OCI-LY1 (cell line): Measurements from ENCODE around the gene TRAF5.

Source experiments
- H2AFZ ChIP-seq: fragments of 200-600 bp; sonication (generic), shearing (Covaris generic); 2 replicates; pipeline ENCODE4 v1.6.0; 2014; ENCODE audit warnings: antibody characterized with exemption, mild to moderate bottlenecking, low read length
- H3F3A ChIP-seq: fragments of 200-600 bp; sonication (generic), shearing (Covaris generic); 2 replicates; pipeline ENCODE4 v1.6.0; 2014; ENCODE audit warnings: mild to moderate bottlenecking, antibody characterized with exemption, low read length, moderate library complexity; ENCODE audit not compliant: insufficient read depth
- H3K27ac ChIP-seq: fragments of 200-600 bp; sonication (generic); 2 replicates; pipeline ENCODE4 v1.5.1; 2014; ENCODE audit warnings: low read length, mixed run types, mild to moderate bottlenecking, low read depth; ENCODE audit not compliant: poor library complexity, severe bottlenecking
- H3K27me3 ChIP-seq: fragments of 200-600 bp; sonication (generic); 2 replicates; pipeline ENCODE4 v1.6.0; 2014; ENCODE audit warnings: antibody characterized with exemption, mild to moderate bottlenecking, low read length, moderate library complexity; ENCODE audit not compliant: insufficient read depth
- H3K36me3 ChIP-seq: fragments of 200-600 bp; sonication (generic); 2 replicates; pipeline ENCODE4 v1.6.1; 2014; ENCODE audit warnings: mild to moderate bottlenecking, antibody characterized with exemption, low read length, moderate library complexity, mixed read lengths; ENCODE audit not compliant: insufficient read depth
- H3K4me1 ChIP-seq: fragments of 200-600 bp; sonication (generic); 2 replicates; pipeline ENCODE4 v1.5.1; 2014; ENCODE audit warnings: mild to moderate bottlenecking, low read length, moderate library complexity; ENCODE audit not compliant: insufficient read depth, severe bottlenecking
- H3K4me2 ChIP-seq: fragments of 200-600 bp; sonication (generic), shearing (Covaris generic); 2 replicates; pipeline ENCODE4 v1.6.1; 2014; ENCODE audit warnings: low read length
- H3K4me3 ChIP-seq: fragments of 200-600 bp; sonication (generic); 2 replicates; pipeline ENCODE4 v1.5.1; 2014; ENCODE audit warnings: low read length, low read depth, mild to moderate bottlenecking, mixed read lengths; ENCODE audit not compliant: poor library complexity, severe bottlenecking
- H3K79me2 ChIP-seq: fragments of 200-600 bp; shearing (Covaris generic); 2 replicates; pipeline ENCODE4 v1.6.1; 2016; ENCODE audit warnings: mixed run types, low read length, mixed read lengths; ENCODE audit not compliant: insufficient read depth
- H3K9ac ChIP-seq: fragments of 200-600 bp; sonication (generic), shearing (Covaris generic); 2 replicates; pipeline ENCODE4 v1.6.1; 2014; ENCODE audit warnings: mild to moderate bottlenecking, low read length, mixed read lengths
- H3K9me2 ChIP-seq: fragments of 200-600 bp; sonication (generic), shearing (Covaris generic); 2 replicates; pipeline ENCODE4 v1.6.1; 2014; ENCODE audit warnings: low read depth, mild to moderate bottlenecking, low read length, mixed read lengths
- H3K9me3 ChIP-seq: fragments of 200-600 bp; shearing (Covaris generic); 2 replicates; pipeline ENCODE4 v1.6.1; 2014; ENCODE audit warnings: low read length, mixed read lengths
- H4K20me1 ChIP-seq: fragments of 200-600 bp; sonication (generic), shearing (Covaris generic); 2 replicates; pipeline ENCODE4 v1.6.0; 2016; ENCODE audit warnings: mild to moderate bottlenecking, low read length; ENCODE audit not compliant: insufficient read depth
- EZH2 ChIP-seq: fragments of 200-600 bp; sonication (generic), shearing (Covaris generic); IDR thresholded peaks from 2 replicates; pipeline ENCODE4 v1.8.0; 2017; ENCODE audit warnings: borderline replicate concordance, mixed run types, mild to moderate bottlenecking, antibody characterized with exemption, low read length, moderate library complexity, mixed read lengths
- TF ChIP-seq, protein P1 (sequence below): fragments of 200-600 bp; sonication (generic), shearing (Covaris generic); IDR thresholded peaks from 2 replicates; pipeline ENCODE4 v1.5.1; 2017; ENCODE audit warnings: mild to moderate bottlenecking, antibody characterized with exemption, low read length, moderate library complexity, mixed read lengths

The TRAF5 gene

DNA sequence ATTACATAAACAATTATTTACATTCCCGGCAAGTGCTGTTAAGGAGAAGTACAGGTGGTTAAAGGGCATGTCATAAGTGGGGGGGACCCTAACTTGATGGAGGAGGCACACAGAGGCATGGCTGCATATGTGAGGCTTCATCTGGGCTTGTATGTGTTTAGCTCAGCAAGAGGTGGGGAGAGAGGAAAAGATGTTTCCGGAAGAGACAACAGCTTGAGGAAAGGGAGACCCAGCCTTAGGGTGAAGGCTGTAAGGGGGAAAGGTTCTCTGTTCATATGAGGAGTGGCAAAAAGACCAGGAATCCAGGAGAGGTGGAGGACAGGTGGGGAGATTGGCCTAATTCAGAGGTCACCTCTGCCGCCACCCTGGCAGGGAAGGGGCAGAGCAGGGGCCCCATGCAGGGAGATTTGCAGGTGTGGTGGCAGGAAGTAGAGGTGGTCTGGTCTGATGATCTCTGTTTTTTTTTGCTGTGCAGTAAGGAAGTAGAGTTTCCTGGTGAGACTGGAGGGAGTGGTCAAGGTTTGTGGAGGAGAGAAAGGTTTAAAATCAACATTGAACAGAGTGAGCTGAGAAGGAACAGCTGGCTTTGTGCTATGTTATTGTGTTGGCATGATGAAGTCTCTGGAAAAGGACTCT lies 9.0 kb downstream of the TRAF5 start:
- H4K20me1 ChIP-seq: no peaks in the 10 kb centered on the region
- peaks cover 57% of the 10 kb centered on the region for H3K79me2 ChIP-seq
- peaks cover 8% of the 10 kb centered on the region for H3K36me3 ChIP-seq
- no peak overlapping the region for H2AFZ ChIP-seq
- peak overlapping the region; percentile 89 for H3K27ac ChIP-seq
- peak overlapping the region; percentile 45; the same call in 1 of the 2 replicates for H3K9ac ChIP-seq
- no peak for TF ChIP-seq EZH2
- TF ChIP-seq, protein P1, sequence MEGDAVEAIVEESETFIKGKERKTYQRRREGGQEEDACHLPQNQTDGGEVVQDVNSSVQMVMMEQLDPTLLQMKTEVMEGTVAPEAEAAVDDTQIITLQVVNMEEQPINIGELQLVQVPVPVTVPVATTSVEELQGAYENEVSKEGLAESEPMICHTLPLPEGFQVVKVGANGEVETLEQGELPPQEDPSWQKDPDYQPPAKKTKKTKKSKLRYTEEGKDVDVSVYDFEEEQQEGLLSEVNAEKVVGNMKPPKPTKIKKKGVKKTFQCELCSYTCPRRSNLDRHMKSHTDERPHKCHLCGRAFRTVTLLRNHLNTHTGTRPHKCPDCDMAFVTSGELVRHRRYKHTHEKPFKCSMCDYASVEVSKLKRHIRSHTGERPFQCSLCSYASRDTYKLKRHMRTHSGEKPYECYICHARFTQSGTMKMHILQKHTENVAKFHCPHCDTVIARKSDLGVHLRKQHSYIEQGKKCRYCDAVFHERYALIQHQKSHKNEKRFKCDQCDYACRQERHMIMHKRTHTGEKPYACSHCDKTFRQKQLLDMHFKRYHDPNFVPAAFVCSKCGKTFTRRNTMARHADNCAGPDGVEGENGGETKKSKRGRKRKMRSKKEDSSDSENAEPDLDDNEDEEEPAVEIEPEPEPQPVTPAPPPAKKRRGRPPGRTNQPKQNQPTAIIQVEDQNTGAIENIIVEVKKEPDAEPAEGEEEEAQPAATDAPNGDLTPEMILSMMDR: no peak
- peaks cover 90% of the 10 kb centered on the region for H3K4me1 ChIP-seq
- peak overlapping the region; percentile 42 for H3K4me3 ChIP-seq
- H3K4me2 ChIP-seq: peak overlapping the region; percentile 49
- H3K27me3 ChIP-seq: no peaks in the 10 kb centered on the region
- H3K9me3 ChIP-seq: no peaks in the 10 kb centered on the region
- no peaks in the 10 kb centered on the region for H3K9me2 ChIP-seq
- no peaks in the 10 kb centered on the region; the same call in 1 of the 2 replicates for H3F3A ChIP-seq

DNA sequence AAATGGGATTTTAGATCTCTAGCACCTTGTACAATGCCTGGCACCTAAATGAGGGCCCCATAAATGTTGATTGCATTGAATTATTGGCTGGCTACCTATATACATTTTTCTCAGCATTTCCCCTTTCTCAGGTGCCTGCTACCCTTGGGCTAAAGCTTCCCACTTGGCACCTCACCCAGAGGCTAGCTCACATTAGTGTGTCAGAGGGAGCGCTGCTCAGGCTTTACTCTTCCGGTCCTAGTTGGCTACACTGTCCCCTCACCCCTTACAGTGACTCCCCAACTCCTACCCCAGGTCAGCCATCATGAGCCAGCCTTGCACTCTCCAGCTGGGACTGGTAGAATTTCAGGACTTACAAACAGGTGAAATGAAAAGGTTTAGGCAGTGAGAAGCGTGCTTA lies 9.5 kb downstream of the TRAF5 start:
- no peak overlapping the region for H2AFZ ChIP-seq
- no peaks in the 10 kb centered on the region for H3K9me2 ChIP-seq
- H3K9ac ChIP-seq: peak overlapping the region; percentile 45; the same call in 1 of the 2 replicates
- no peak for TF ChIP-seq EZH2
- TF ChIP-seq, protein P1: no peak
- H3K79me2 ChIP-seq: peaks cover 56% of the 10 kb centered on the region
- peak overlapping the region; percentile 89 for H3K27ac ChIP-seq
- H3K4me3 ChIP-seq: peak overlapping the region; percentile 42
- H3K9me3 ChIP-seq: no peaks in the 10 kb centered on the region
- peaks cover 6% of the 10 kb centered on the region for H3K36me3 ChIP-seq
- H3K27me3 ChIP-seq: no peaks in the 10 kb centered on the region
- peaks cover 85% of the 10 kb centered on the region for H3K4me1 ChIP-seq
- no peaks in the 10 kb centered on the region for H4K20me1 ChIP-seq
- peak overlapping the region; percentile 49 for H3K4me2 ChIP-seq
- H3F3A ChIP-seq: no peaks in the 10 kb centered on the region; the same call in 1 of the 2 replicates

DNA sequence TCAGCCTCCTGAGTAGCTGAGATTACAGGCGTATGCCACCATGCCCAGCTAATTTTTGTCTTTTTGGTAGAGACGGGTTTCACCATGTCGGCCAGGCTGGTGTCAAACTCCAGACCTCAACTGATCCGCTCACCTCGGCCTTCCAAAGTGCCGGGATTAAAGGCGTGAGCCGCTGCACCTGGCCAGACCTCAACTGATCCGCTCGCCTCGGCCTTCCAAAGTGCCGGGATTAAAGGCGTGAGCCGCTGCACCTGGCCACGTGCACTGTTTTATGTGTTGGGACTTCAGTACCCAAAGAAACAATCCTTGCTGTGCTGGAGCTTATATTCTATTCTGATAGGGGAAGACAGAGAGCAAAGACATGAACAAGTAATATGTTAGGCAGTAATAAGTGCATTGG lies 10.1 kb downstream of the TRAF5 start:
- H4K20me1 ChIP-seq: no peaks in the 10 kb centered on the region
- peak overlapping the region; percentile 42 for H3K4me3 ChIP-seq
- H3K9me3 ChIP-seq: no peaks in the 10 kb centered on the region
- H3K79me2 ChIP-seq: peaks cover 58% of the 10 kb centered on the region
- H3K9ac ChIP-seq: peak overlapping the region; percentile 45; the same call in 1 of the 2 replicates
- H3F3A ChIP-seq: no peaks in the 10 kb centered on the region; the same call in 1 of the 2 replicates
- no peaks in the 10 kb centered on the region for H3K9me2 ChIP-seq
- H2AFZ ChIP-seq: no peak overlapping the region
- H3K27ac ChIP-seq: peak overlapping the region; percentile 89
- TF ChIP-seq, protein P1: no peak
- no peak for TF ChIP-seq EZH2
- H3K4me2 ChIP-seq: peak overlapping the region; percentile 49
- H3K4me1 ChIP-seq: peaks cover 79% of the 10 kb centered on the region
- H3K36me3 ChIP-seq: peaks cover 6% of the 10 kb centered on the region
- no peaks in the 10 kb centered on the region for H3K27me3 ChIP-seq
